PC-3 (cell line): Measurements from ENCODE around the gene CHIT1. TPM values are rescaled to one million over a fixed set of nuclear protein-coding genes. Genes with fewer than 3 reads are reported as not detected.

Experiments
- ATAC-seq: fragments of 200-7000 bp; cut with Tn5 transposase; 2 replicates; pipeline ENCODE4 v1.9.1; 2020; ENCODE audit warnings: mild to moderate bottlenecking, moderate library complexity
- BruUV-seq: library from RNA; stranded (reverse); fragments of 400-500 nt; replicated peaks from 2 replicates; lab custom pipeline; 2021; lab: Mats Ljungman, UMichigan
- CTCF ChIA-PET: fragments of 300-600 bp; sonication (Branson Sonifier 250); formaldehyde crosslinking; loops from one replicate; lab custom pipeline; 2022; ENCODE audit warnings: antibody characterized with exemption; lab: Charles Lee
- POLR2A ChIA-PET: fragments of 300-600 bp; sonication (Branson Sonifier 250); formaldehyde crosslinking; loops from one replicate; lab custom pipeline; 2022; ENCODE audit warnings: antibody characterized with exemption; ENCODE audit not compliant: unreplicated experiment; lab: Charles Lee
- DNase-seq: peaks from one replicate; pipeline ENCODE4 v3.0.0-alpha.2; 2015
- H2AFZ ChIP-seq: fragments of 300-600 bp; sonication (generic); 2 replicates; pipeline ENCODE4 v1.6.0; 2016; ENCODE audit warnings: antibody characterized with exemption, low read length
- H3F3A ChIP-seq: fragments of 300-600 bp; sonication (generic); one replicate; pipeline ENCODE4 v1.6.0; 2017; ENCODE audit warnings: antibody characterized with exemption, low read length, control low read depth, mild to moderate bottlenecking; ENCODE audit not compliant: unreplicated experiment
- H3K27ac ChIP-seq: fragments of 300-600 bp; sonication (generic); 2 replicates; pipeline ENCODE4 v1.5.1; 2016; ENCODE audit warnings: mild to moderate bottlenecking, low read length
- H3K27me3 ChIP-seq: fragments of 300-600 bp; sonication (generic); 2 replicates; pipeline ENCODE4 v1.6.1; 2016; ENCODE audit warnings: low read length, mixed read lengths
- H3K36me3 ChIP-seq: fragments of 300-600 bp; sonication (generic); 2 replicates; pipeline ENCODE4 v1.6.1; 2016; ENCODE audit warnings: low read depth, mixed run types, low read length, mixed read lengths
- H3K4me1 ChIP-seq: fragments of 300-600 bp; sonication (generic); 2 replicates; pipeline ENCODE4 v1.5.1; 2016; ENCODE audit warnings: low read length; ENCODE audit not compliant: insufficient read depth
- H3K4me2 ChIP-seq: fragments of 300-600 bp; sonication (generic); 2 replicates; pipeline ENCODE4 v1.6.0; 2016; ENCODE audit warnings: low read length
- H3K4me3 ChIP-seq: fragments of 300-600 bp; sonication (generic); 2 replicates; pipeline ENCODE4 v1.5.1; 2016; ENCODE audit warnings: mild to moderate bottlenecking, low read length, mixed read lengths
- H3K79me2 ChIP-seq: fragments of 300-600 bp; sonication (generic); 2 replicates; pipeline ENCODE4 v1.6.1; 2017; ENCODE audit warnings: low read length, mixed read lengths
- H3K9ac ChIP-seq: fragments of 300-600 bp; sonication (generic); 2 replicates; pipeline ENCODE4 v1.6.0; 2016; ENCODE audit warnings: mild to moderate bottlenecking, low read length
- H3K9me2 ChIP-seq: fragments of 300-600 bp; sonication (generic); replicated peaks from 2 replicates; pipeline ENCODE4 v1.6.1; 2016; ENCODE audit warnings: mixed run types, low read length, mixed read lengths
- H3K9me3 ChIP-seq: fragments of 300-600 bp; sonication (generic); 2 replicates; pipeline ENCODE4 v1.6.1; 2016; ENCODE audit warnings: low read length, mixed read lengths
- H4K20me1 ChIP-seq: fragments of 300-600 bp; sonication (generic); 2 replicates; pipeline ENCODE4 v1.6.1; 2016; ENCODE audit warnings: low read length, mixed read lengths
- CTCF ChIP-seq: fragments of 300-600 bp; sonication (generic); conservative IDR thresholded peaks from 2 replicates; pipeline ENCODE4 v1.5.1; 2017; ENCODE audit warnings: antibody characterized with exemption, low read depth, mild to moderate bottlenecking, low read length
- EZH2 ChIP-seq: fragments of 300-600 bp; sonication (generic); IDR thresholded peaks from one replicate; pipeline ENCODE4 v1.6.1; 2017; ENCODE audit warnings: antibody characterized with exemption, mild to moderate bottlenecking, low read length; ENCODE audit not compliant: unreplicated experiment
- EZH2phosphoT487 ChIP-seq: fragments of 300-600 bp; sonication (generic); IDR thresholded peaks from 2 replicates; pipeline ENCODE4 v1.6.1; 2018; ENCODE audit warnings: mild to moderate bottlenecking, antibody characterized with exemption, low read length, borderline replicate concordance
- intact Hi-C: fragments of 100-400 bp; cut with micrococcal nuclease; formaldehyde crosslinking; loops from 2 replicates; pipeline ENCODE4 v1.9.0; 2023
- total RNA-seq: library from RNA; depleted of rRNA; stranded (reverse); fragments of >200 nt; gene quantifications from 2 replicates; pipeline ENCODE4 v1.2.3, GENCODE V29; 2014

The CHIT1 gene
- total RNA-seq, 1 experiment from 2014 or later = not detected

- H3K9ac ChIP-seq = no peak overlapping the region
- H3K4me1 ChIP-seq = no peaks in the 10 kb centered on the region
- H3K36me3 ChIP-seq = no peaks in the 10 kb centered on the region
- POLR2A ChIA-PET = no interaction called here
- ATAC-seq = no peak
- no peaks in the 10 kb centered on the region for H4K20me1 ChIP-seq
- H3K4me3 ChIP-seq = no peak overlapping the region
- no peak overlapping the region for H2AFZ ChIP-seq
- CTCF ChIA-PET = interaction anchor here (0.6 kb wide), 1 partner anchor 45 kb away, joined by 4 read pairs; no protein-coding TSS in a partner anchor
- DNase-seq = no peak
- H3K79me2 ChIP-seq = no peaks in the 10 kb centered on the region
- H3K9me3 ChIP-seq = no peaks in the 10 kb centered on the region
- TF ChIP-seq EZH2phosphoT487 (no peak), CTCF (no peak), EZH2 (no peak)
- intact Hi-C loops = no loop called here
- no peaks in the 10 kb centered on the region for H3K9me2 ChIP-seq
- BruUV-seq = no TSS peak
- H3K27ac ChIP-seq = no peak overlapping the region
- no peak overlapping the region for H3K4me2 ChIP-seq
- no peaks in the 10 kb centered on the region for H3F3A ChIP-seq
- peaks cover 14% of the 10 kb centered on the region for H3K27me3 ChIP-seq
Observed at GRCh38 chr1:203168256-203168786, 61.2 kb downstream of the CHIT1 start.

- ChIA-PET CTCF (no interaction called here), POLR2A (no interaction called here)
- Histone ChIP-seq H3K9ac (no peak overlapping the region), H3K36me3 (no peaks in the 10 kb centered on the region), H3K4me2 (no peak overlapping the region), H3F3A (no peaks in the 10 kb centered on the region), H3K9me3 (no peaks in the 10 kb centered on the region), H2AFZ (no peak overlapping the region), H3K27me3 (peaks cover 18% of the 10 kb centered on the region), H3K79me2 (no peaks in the 10 kb centered on the region), H3K9me2 (no peaks in the 10 kb centered on the region), H3K27ac (no peak overlapping the region), H4K20me1 (no peaks in the 10 kb centered on the region), H3K4me3 (no peak overlapping the region), H3K4me1 (no peaks in the 10 kb centered on the region)
- no peak for ATAC-seq
- no peak for DNase-seq
- no TSS peak for BruUV-seq
- TF ChIP-seq EZH2phosphoT487 (no peak), EZH2 (no peak), CTCF (no peak)
- intact Hi-C loops = no loop called here
Observed at GRCh38 chr1:203167913-203168200, 61.6 kb downstream of the CHIT1 start.

- intact Hi-C loops = no loop called here
- peaks cover 24% of the 10 kb centered on the region for H3K27me3 ChIP-seq
- H3K9me3 ChIP-seq = no peaks in the 10 kb centered on the region
- DNase-seq (no peak), ATAC-seq (no peak)
- no TSS peak for BruUV-seq
- no peak overlapping the region for H3K4me3 ChIP-seq
- CTCF ChIA-PET = interaction anchor here (0.7 kb wide), 1 partner anchor 49 kb away, joined by 3 read pairs; no protein-coding TSS in a partner anchor
- no peak for TF ChIP-seq EZH2
- no peak for TF ChIP-seq CTCF
- TF ChIP-seq EZH2phosphoT487 = no peak
- H2AFZ ChIP-seq = no peak overlapping the region
- H3K9ac ChIP-seq = no peak overlapping the region
- H4K20me1 ChIP-seq = no peaks in the 10 kb centered on the region
- no peaks in the 10 kb centered on the region for H3K9me2 ChIP-seq
- no peaks in the 10 kb centered on the region for H3K79me2 ChIP-seq
- no peaks in the 10 kb centered on the region for H3K4me1 ChIP-seq
- H3K4me2 ChIP-seq = no peak overlapping the region
- no peaks in the 10 kb centered on the region for H3F3A ChIP-seq
- H3K27ac ChIP-seq = no peak overlapping the region
- POLR2A ChIA-PET = no interaction called here
- no peaks in the 10 kb centered on the region for H3K36me3 ChIP-seq
Observed at GRCh38 chr1:203167026-203167912, 62.2 kb downstream of the CHIT1 start.
